IPS-20b (cell line): Measurements from ENCODE around the gene EVI5L.

Experiments
- H3K27ac ChIP-seq: one replicate; pipeline ENCODE4 v1.5.1; 2013; ENCODE audit warnings: low read length
- H3K27me3 ChIP-seq: 2 replicates; pipeline ENCODE4 v1.6.1; 2013; ENCODE audit warnings: mild to moderate bottlenecking, low read length, inconsistent platforms; ENCODE audit not compliant: insufficient read depth
- H3K36me3 ChIP-seq: 2 replicates; pipeline ENCODE4 v1.6.1; 2013; ENCODE audit warnings: low read depth, mild to moderate bottlenecking, inconsistent platforms, low read length, moderate library complexity; ENCODE audit not compliant: insufficient read depth
- H3K4me1 ChIP-seq: 2 replicates; pipeline ENCODE4 v1.6.1; 2013; ENCODE audit warnings: mild to moderate bottlenecking, control low read depth, inconsistent platforms, low read length, moderate library complexity; ENCODE audit not compliant: insufficient read depth
- H3K4me3 ChIP-seq: 2 replicates; pipeline ENCODE4 v1.5.1; 2013; ENCODE audit warnings: mild to moderate bottlenecking, low read length, inconsistent platforms
- H3K9ac ChIP-seq: 2 replicates; pipeline ENCODE4 v1.6.1; 2013; ENCODE audit warnings: low read depth, mild to moderate bottlenecking, inconsistent platforms, low read length, moderate library complexity
- H3K9me3 ChIP-seq: 2 replicates; pipeline ENCODE4 v1.6.1; 2013; ENCODE audit warnings: mild to moderate bottlenecking, low read depth, low read length, inconsistent platforms; ENCODE audit not compliant: insufficient read depth

Gene EVI5L

DNA sequence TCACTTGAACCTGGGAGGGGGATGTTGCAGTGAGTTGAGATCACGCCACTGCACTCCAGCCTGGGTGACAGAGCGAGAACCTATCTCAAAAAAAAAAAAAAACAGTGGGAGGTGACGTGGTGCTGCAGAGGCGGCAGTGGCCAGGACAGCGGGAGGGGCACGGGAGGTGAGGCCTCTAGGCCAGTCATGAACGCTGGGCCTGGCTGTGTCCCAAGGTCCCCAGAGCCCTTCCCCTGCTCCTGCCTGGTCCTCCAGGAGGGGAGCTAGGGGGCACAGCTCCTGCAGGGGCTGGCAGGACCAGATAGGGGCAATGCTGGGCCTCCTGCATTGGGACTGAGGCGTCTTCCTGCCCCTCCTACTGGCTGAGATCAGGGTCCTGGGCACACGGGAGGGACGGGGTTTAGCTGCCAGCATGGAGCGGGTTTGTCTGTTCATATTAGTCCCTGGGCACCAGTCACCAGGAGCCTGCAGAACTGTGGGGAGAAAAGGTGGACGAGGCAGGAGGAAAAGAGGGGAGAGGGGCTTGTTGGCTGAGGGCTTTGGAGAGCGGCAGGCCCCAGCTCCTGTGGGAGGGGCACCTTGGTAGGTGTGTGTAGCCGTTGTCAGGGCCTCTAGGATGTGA is 78.2 kb downstream of the EVI5L start:
- Histone ChIP-seq H3K27me3 (no peaks in the 10 kb centered on the region), H3K36me3 (peaks cover 24% of the 10 kb centered on the region), H3K4me3 (no peak overlapping the region), H3K9ac (no peak overlapping the region), H3K9me3 (no peaks in the 10 kb centered on the region), H3K4me1 (peaks cover 7% of the 10 kb centered on the region), H3K27ac (no peak overlapping the region)

DNA sequence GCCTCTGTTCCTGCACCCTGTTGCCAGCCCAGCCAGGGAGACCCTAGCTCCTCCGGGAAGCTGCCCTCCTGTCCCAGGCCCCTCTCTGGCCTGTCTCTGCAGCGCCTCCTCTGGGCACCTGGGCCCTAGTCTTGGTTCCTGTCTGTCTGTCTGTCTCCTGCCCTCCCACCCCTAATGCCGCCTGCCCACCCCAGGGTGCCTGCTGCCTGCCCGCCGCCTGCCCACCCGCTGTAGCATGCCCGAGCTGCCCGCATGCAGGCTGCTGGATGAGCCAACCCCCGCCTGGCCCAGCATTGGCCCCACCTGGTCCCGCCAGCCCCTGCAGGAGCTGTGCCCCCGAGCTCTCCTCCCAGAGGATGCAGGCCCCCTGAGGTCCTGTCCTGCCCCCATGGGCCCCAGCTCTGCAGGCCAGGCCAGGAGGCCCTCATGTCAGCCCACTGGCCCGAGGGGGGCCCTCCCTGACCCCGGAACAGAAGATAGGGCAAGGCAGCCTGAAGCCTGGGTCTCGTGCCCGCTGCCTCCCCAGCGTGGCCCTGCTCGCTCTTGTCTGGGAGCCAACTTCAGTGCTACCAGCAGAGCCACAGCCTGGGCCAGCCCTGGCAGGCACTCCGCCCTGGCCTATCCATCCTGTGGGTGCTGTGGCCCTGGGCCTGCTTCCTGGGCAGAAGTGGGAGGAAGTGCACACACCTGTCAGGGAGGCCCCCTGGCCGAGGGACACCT is 78.9 kb downstream of the EVI5L start:
- Histone ChIP-seq H3K27me3 (no peaks in the 10 kb centered on the region; the same call in 1 of the 2 replicates), H3K36me3 (peaks cover 24% of the 10 kb centered on the region), H3K9ac (no peak overlapping the region), H3K4me1 (peaks cover 7% of the 10 kb centered on the region), H3K4me3 (no peak overlapping the region), H3K9me3 (no peaks in the 10 kb centered on the region), H3K27ac (no peak overlapping the region)

- peaks cover 6% of the 10 kb centered on the region for H3K4me1 ChIP-seq
- H3K36me3 ChIP-seq, result peaks cover 24% of the 10 kb centered on the region
Measured at GRCh38 chr19:7909471-7910067, 79.6 kb downstream of the EVI5L start.

GRCh38 chr19:7910321-7911161 is 80.5 kb downstream of the EVI5L start:
- H3K4me3 ChIP-seq, result no peak overlapping the region
- H3K36me3 ChIP-seq, result peaks cover 24% of the 10 kb centered on the region
- H3K9ac ChIP-seq, result no peak overlapping the region
- H3K9me3 ChIP-seq, result no peaks in the 10 kb centered on the region
- peaks cover 14% of the 10 kb centered on the region for H3K27me3 ChIP-seq
- H3K4me1 ChIP-seq, result no peaks in the 10 kb centered on the region
- no peak overlapping the region for H3K27ac ChIP-seq

More at GRCh38 chr19:7909471-7910067, 79.6 kb downstream of the EVI5L start:
- Histone ChIP-seq H3K4me3 (no peak overlapping the region), H3K9me3 (no peaks in the 10 kb centered on the region), H3K27ac (no peak overlapping the region), H3K9ac (no peak overlapping the region), H3K27me3 (peaks cover 4% of the 10 kb centered on the region)

DNA sequence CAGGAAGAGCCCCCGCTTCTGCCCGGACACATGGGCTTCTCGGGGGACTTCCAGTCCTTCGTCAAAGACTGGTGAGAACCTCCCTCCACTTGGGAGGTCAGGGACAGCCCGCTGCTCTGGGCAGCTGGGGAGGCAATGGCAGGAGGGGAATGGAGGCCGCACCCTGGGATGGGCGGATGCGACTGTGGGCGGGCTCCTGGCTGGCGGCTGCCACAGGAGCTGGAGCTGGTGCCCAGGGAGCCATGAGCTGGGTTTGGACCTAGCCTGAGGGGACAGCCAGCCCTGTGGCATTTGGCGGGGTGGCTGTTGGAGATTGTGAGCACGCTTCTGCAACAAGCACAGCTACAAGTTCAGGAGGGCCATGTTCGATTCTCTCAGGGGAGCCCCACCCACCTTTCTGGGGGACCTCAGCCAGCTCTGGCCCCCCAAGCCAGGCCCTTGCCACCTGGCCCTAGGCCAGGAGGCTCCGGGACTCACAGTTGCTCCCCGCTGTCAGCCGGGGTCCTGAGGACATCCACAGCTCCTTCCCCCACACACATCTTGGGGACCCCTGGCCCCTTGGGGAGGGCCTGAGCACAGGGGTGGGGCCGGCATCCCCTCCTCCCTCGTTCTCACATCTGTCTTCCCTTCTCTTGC is 81.6 kb downstream of the EVI5L start:
- H3K27ac ChIP-seq, result no peak overlapping the region
- no peak overlapping the region for H3K9ac ChIP-seq
- no peak overlapping the region for H3K4me3 ChIP-seq
- peaks cover 20% of the 10 kb centered on the region for H3K36me3 ChIP-seq
- H3K9me3 ChIP-seq, result no peaks in the 10 kb centered on the region
- no peaks in the 10 kb centered on the region for H3K4me1 ChIP-seq
- peaks cover 25% of the 10 kb centered on the region for H3K27me3 ChIP-seq

- Histone ChIP-seq H3K27ac (no peak overlapping the region), H3K36me3 (peaks cover 20% of the 10 kb centered on the region), H3K4me1 (no peaks in the 10 kb centered on the region), H3K9ac (no peak overlapping the region), H3K4me3 (no peak overlapping the region), H3K9me3 (no peaks in the 10 kb centered on the region), H3K27me3 (peaks cover 31% of the 10 kb centered on the region)
Measured at GRCh38 chr19:7912144-7912696, 82.2 kb downstream of the EVI5L start.

GRCh38 chr19:7912697-7913564 is 82.9 kb downstream of the EVI5L start:
- no peaks in the 10 kb centered on the region for H3K4me1 ChIP-seq
- H3K27ac ChIP-seq, result no peak overlapping the region
- no peak overlapping the region for H3K4me3 ChIP-seq
- peaks cover 20% of the 10 kb centered on the region for H3K36me3 ChIP-seq
- H3K9ac ChIP-seq, result no peak overlapping the region
- peaks cover 38% of the 10 kb centered on the region for H3K27me3 ChIP-seq
- H3K9me3 ChIP-seq, result no peaks in the 10 kb centered on the region

- no peaks in the 10 kb centered on the region for H3K4me1 ChIP-seq
- H3K36me3 ChIP-seq, result peaks cover 20% of the 10 kb centered on the region
- no peak overlapping the region for H3K9ac ChIP-seq
- H3K9me3 ChIP-seq, result no peaks in the 10 kb centered on the region
- no peak overlapping the region for H3K27ac ChIP-seq
- peaks cover 45% of the 10 kb centered on the region for H3K27me3 ChIP-seq
- H3K4me3 ChIP-seq, result no peak overlapping the region
Measured at GRCh38 chr19:7913652-7914051, 83.6 kb downstream of the EVI5L start.

DNA sequence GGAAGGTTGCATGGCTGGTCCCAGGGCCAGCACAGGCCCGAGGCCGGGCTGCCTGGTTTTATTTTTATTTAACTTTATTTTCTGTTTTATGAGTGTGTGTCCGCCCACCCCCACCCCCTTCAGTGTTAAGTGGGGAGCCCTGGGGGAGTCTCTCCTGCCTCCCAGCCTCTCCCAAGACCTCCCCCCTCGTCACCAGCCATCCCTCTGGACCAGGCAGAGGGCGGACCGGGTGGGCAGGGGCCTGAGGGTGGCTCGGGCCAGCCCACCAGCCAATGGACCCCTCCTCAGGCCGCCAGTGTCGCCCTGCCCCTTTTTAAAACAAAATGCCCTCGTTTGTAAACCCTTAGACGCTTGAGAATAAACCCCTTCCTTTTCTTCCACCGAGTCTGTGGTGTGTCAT is 84.1 kb downstream of the EVI5L start:
- Histone ChIP-seq H3K27me3 (peaks cover 50% of the 10 kb centered on the region), H3K4me1 (no peaks in the 10 kb centered on the region), H3K9ac (no peak overlapping the region), H3K36me3 (peaks cover 20% of the 10 kb centered on the region), H3K27ac (no peak overlapping the region), H3K9me3 (no peaks in the 10 kb centered on the region), H3K4me3 (no peak overlapping the region)
